ENCODE data around the gene SH3BP4. TPM values are rescaled to one million over a fixed set of nuclear protein-coding genes. Genes with fewer than 3 reads are reported as not detected.

The SH3BP4 gene
- total RNA-seq, 1 donor from 2014 or later: 51.9 TPM

DNA sequence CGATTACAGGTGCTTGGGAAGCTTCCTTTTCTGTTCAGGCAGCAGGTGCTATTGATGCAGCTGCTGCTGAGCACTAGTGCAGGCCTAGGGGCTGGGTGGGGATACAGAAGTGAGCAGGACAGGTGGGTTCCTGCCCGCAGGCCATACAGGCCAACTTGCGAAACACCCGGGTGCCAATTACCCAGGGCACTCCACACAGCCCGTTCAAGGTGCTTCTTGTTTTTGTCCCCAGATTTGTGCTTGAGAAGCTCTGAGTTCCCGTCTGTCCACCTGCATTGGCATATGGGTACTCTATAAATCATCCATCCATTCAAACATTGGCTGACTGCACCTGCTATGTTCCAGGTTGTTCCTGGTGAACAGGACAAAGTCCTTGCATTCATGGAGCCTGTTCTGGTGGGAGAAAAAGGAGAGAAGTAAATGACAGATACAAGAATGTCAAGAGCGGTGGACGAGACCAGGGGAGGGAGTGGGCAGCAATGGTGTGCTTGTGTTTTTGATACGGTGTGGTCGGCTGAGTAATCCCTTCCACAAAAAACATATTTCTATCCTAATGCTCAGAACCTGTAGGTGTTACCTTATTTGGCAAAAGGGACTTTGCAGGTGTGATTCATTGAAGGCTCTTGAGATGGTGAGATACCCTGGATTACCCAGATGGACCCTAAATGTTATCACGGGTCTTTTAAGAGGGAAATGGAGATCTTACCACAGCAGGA lies 31.4 kb downstream of the SH3BP4 start:
- Mint-ChIP-seq H3K36me3 (ENCODE audit: low read depth) (peaks cover 8% of the 10 kb centered on the region), H3K4me3 (ENCODE audit: unreplicated experiment) (no peak overlapping the region), H3K4me1 (ENCODE audit: low read depth) (peaks cover 89% of the 10 kb centered on the region), H3K27ac (ENCODE audit: unreplicated experiment) (peak overlapping the region; percentile 96), H3K9me3 (ENCODE audit: low read depth) (peaks cover 3% of the 10 kb centered on the region), H3K27me3 (ENCODE audit: low read depth) (no peaks in the 10 kb centered on the region)
- no peak for DNase-seq (ENCODE audit: low spot score)
- TF ChIP-seq, protein P1, sequence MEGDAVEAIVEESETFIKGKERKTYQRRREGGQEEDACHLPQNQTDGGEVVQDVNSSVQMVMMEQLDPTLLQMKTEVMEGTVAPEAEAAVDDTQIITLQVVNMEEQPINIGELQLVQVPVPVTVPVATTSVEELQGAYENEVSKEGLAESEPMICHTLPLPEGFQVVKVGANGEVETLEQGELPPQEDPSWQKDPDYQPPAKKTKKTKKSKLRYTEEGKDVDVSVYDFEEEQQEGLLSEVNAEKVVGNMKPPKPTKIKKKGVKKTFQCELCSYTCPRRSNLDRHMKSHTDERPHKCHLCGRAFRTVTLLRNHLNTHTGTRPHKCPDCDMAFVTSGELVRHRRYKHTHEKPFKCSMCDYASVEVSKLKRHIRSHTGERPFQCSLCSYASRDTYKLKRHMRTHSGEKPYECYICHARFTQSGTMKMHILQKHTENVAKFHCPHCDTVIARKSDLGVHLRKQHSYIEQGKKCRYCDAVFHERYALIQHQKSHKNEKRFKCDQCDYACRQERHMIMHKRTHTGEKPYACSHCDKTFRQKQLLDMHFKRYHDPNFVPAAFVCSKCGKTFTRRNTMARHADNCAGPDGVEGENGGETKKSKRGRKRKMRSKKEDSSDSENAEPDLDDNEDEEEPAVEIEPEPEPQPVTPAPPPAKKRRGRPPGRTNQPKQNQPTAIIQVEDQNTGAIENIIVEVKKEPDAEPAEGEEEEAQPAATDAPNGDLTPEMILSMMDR (IDR thresholded peaks at IDR 0.05): no peak

DNA sequence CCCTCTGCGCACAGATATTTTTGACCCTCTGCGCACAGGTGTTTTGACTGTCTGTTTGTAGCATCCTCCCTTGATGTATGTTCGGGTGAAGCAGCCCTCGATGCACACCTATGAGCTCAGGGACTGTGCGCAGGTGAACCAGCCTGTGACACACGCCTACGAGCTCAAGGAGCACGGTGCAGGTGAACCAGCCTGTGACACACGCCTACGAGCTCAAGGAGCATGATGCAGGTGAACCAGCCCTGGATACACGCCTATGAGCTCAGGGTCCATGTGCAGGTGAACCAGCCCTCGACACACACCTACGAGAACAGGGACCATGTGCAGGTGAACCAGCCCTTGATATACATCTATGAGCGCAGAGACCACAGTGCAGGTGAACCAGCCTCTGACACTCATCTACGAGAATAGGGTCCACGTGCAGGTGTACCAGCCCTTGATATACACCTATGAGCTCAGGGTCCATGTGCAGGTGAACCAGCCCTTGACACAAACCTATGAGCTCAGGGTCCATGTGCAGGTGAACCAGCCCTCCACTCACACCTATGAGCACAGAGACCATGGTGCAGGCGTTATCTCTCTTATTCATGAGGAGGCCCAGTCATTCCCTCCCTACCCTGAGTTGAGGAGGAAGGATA lies 33.9 kb downstream of the SH3BP4 start:
- Mint-ChIP-seq H3K4me1 (ENCODE audit: low read depth) (peaks cover 82% of the 10 kb centered on the region), H3K36me3 (ENCODE audit: low read depth) (peaks cover 3% of the 10 kb centered on the region), H3K9me3 (ENCODE audit: low read depth) (no peaks in the 10 kb centered on the region), H3K27me3 (ENCODE audit: low read depth) (no peaks in the 10 kb centered on the region), H3K27ac (ENCODE audit: unreplicated experiment) (no peak overlapping the region), H3K4me3 (ENCODE audit: unreplicated experiment) (no peak overlapping the region)
- DNase-seq (ENCODE audit: low spot score): no peak
- TF ChIP-seq, protein P1 (IDR thresholded peaks at IDR 0.05): no peak

DNA sequence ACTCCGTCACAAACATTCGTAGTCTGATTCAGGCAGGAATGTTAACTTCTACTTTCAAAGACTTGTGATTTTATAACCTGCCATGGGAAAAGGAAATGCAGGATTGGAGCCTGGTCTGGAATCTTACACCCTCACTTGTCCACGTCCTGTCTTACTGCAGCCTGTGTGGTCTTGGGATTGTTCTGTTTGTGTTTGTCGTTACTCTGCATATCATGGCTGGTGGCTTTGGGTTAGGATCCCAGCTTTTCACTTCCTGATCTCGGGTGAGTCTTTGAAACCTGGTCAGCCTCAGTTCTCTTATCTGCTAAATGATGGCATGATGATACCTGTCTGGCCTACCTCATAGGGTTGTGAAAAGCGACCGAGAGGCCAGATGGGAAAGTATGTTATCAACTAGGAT lies 34.6 kb downstream of the SH3BP4 start:
- H3K4me3 Mint-ChIP-seq (ENCODE audit: unreplicated experiment): no peak overlapping the region
- DNase-seq (ENCODE audit: low spot score): no peak
- H3K27me3 Mint-ChIP-seq (ENCODE audit: low read depth): no peaks in the 10 kb centered on the region
- peaks cover 3% of the 10 kb centered on the region for H3K36me3 Mint-ChIP-seq (ENCODE audit: low read depth)
- no peak overlapping the region for H3K27ac Mint-ChIP-seq (ENCODE audit: unreplicated experiment)
- H3K9me3 Mint-ChIP-seq (ENCODE audit: low read depth): no peaks in the 10 kb centered on the region
- H3K4me1 Mint-ChIP-seq (ENCODE audit: low read depth): peaks cover 81% of the 10 kb centered on the region
- TF ChIP-seq, protein P1 (IDR thresholded peaks at IDR 0.05): no peak

DNA sequence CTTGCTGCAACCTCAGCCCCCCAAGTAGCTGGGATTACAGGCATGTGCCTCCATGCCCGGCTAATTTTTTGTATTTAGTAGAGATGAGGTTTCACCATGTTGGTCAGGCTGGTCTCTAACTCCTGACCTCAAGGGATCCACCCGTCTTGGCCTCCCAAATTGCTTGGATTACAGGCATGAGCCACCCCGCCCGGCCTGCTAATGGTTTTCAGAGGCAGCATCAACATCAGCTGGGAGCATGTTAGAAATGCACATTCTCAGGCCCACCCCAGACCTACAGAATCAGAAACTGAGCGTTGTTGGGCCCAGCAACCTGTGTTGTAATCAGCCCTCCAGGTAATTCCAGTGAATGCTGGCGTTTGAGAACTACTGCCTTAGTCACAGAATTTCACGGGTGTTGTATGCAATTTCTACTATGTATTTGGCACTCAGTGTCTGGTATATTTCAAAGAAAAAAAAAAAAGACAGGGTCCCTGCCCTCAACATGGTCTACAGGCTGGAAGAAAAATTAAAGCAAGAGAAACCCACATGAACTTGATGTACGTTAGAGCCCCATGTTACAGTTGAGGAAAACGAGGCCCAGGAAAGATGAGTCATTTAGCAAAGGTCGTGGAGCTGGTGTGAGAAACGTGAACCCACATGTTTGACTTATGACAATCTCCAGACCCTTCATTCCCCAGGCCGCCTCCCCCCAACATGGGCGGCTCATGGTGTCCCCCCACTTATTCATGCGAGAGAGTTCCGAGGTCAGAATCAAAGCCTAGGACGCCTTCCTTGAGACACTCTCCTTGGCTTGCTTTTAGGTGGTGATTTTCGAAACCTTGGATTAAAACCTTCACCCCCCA lies 35.3 kb downstream of the SH3BP4 start:
- DNase-seq (ENCODE audit: low spot score): no peak
- Mint-ChIP-seq H3K36me3 (ENCODE audit: low read depth) (peaks cover 3% of the 10 kb centered on the region), H3K27ac (ENCODE audit: unreplicated experiment) (no peak overlapping the region)

More for the DNA sequence above, 35.3 kb downstream of the SH3BP4 start:
- H3K9me3 Mint-ChIP-seq (ENCODE audit: low read depth): no peaks in the 10 kb centered on the region
- no peak overlapping the region for H3K4me3 Mint-ChIP-seq (ENCODE audit: unreplicated experiment)
- H3K4me1 Mint-ChIP-seq (ENCODE audit: low read depth): peaks cover 80% of the 10 kb centered on the region
- H3K27me3 Mint-ChIP-seq (ENCODE audit: low read depth): no peaks in the 10 kb centered on the region
- TF ChIP-seq, protein P1 (IDR thresholded peaks at IDR 0.05): no peak
